HFFc6 (cell line): ENCODE measurements around the gene ERG. TPM values are rescaled to one million over a fixed set of nuclear protein-coding genes. Genes with fewer than 3 reads are reported as not detected.
A peak's percentile ranks its signal among the peaks of the same experiment; 100 is the strongest.

Source experiments
- DNase-seq: peaks from one replicate; pipeline ENCODE4 v3.0.0-alpha.2; 2018
- H3K27ac Mint-ChIP-seq: 2 replicates; pipeline ENCODE4 v1.8.0; 2020; ENCODE audit warnings: mild to moderate bottlenecking, mixed read lengths
- H3K27me3 Mint-ChIP-seq: 2 replicates; pipeline ENCODE4 v1.8.0; 2021; ENCODE audit warnings: mild to moderate bottlenecking, moderate library complexity, mixed read lengths; ENCODE audit not compliant: insufficient read depth
- H3K36me3 Mint-ChIP-seq: 2 replicates; pipeline ENCODE4 v1.8.0; 2021; ENCODE audit warnings: low read depth, mixed read lengths
- H3K4me1 Mint-ChIP-seq: 2 replicates; pipeline ENCODE4 v1.8.0; 2020; ENCODE audit warnings: low read depth, mixed read lengths
- H3K4me3 Mint-ChIP-seq: 2 replicates; pipeline ENCODE4 v1.8.0; 2020; ENCODE audit warnings: mild to moderate bottlenecking, moderate library complexity, mixed read lengths
- H3K9me3 Mint-ChIP-seq: 2 replicates; pipeline ENCODE4 v1.8.0; 2020; ENCODE audit warnings: mild to moderate bottlenecking, mixed read lengths
- CTCF ChIP-seq: fragments of 200-600 bp; sonication (generic); IDR thresholded peaks from 2 replicates; pipeline ENCODE4 v1.5.0; 2021; ENCODE audit warnings: antibody characterized with exemption, mild to moderate bottlenecking
- total RNA-seq, 6 experiments: library from RNA; stranded (reverse); fragmentation: NEBNext Ultra II Directional; extraction: Animal tissue kit (Norgen Biotek cat#: 25700); gene quantifications; 2 replicates in 1 of 6; 3 replicates in 5 of 6; pipeline ENCODE4 v1.2.3, GENCODE V29; 2021

The ERG gene
- total RNA-seq, 6 experiments from 2014 or later = not detected

GRCh38 chr21:38499296-38499695 lies 1.0 kb upstream of the ERG start:
- H3K4me1 Mint-ChIP-seq = peaks cover 22% of the 10 kb centered on the region
- no peak for TF ChIP-seq CTCF
- H3K4me3 Mint-ChIP-seq = no peak overlapping the region
- peaks cover 7% of the 10 kb centered on the region for H3K27me3 Mint-ChIP-seq
- H3K27ac Mint-ChIP-seq = no peak overlapping the region
- no peak for DNase-seq
- H3K9me3 Mint-ChIP-seq = no peaks in the 10 kb centered on the region
- H3K36me3 Mint-ChIP-seq = no peaks in the 10 kb centered on the region

- Mint-ChIP-seq H3K27ac (no peak overlapping the region), H3K4me1 (peaks cover 11% of the 10 kb centered on the region), H3K4me3 (no peak overlapping the region)
These were observed 2.1 kb downstream of the ERG start for GRCh38 chr21:38496224-38496623.

GRCh38 chr21:38495696-38496095 lies 2.6 kb downstream of the ERG start:
- TF ChIP-seq CTCF = no peak
- Mint-ChIP-seq H3K27me3 (peaks cover 7% of the 10 kb centered on the region), H3K9me3 (no peaks in the 10 kb centered on the region), H3K36me3 (no peaks in the 10 kb centered on the region), H3K4me1 (peaks cover 11% of the 10 kb centered on the region), H3K4me3 (no peak overlapping the region), H3K27ac (no peak overlapping the region)
- no peak for DNase-seq

More at GRCh38 chr21:38496224-38496623, 2.1 kb downstream of the ERG start:
- no peak for DNase-seq
- H3K27me3 Mint-ChIP-seq = peaks cover 7% of the 10 kb centered on the region
- no peaks in the 10 kb centered on the region for H3K9me3 Mint-ChIP-seq
- TF ChIP-seq CTCF = no peak
- no peaks in the 10 kb centered on the region for H3K36me3 Mint-ChIP-seq

GRCh38 chr21:38495242-38495641 lies 3.0 kb downstream of the ERG start:
- Mint-ChIP-seq H3K27me3 (peaks cover 7% of the 10 kb centered on the region), H3K27ac (no peak overlapping the region), H3K4me1 (peaks cover 11% of the 10 kb centered on the region), H3K36me3 (no peaks in the 10 kb centered on the region), H3K4me3 (no peak overlapping the region), H3K9me3 (no peaks in the 10 kb centered on the region)
- DNase-seq = no peak
- no peak for TF ChIP-seq CTCF

- H3K9me3 Mint-ChIP-seq = no peaks in the 10 kb centered on the region
- H3K27ac Mint-ChIP-seq = no peak overlapping the region
- peak; percentile 15 for DNase-seq
- no peak overlapping the region for H3K4me3 Mint-ChIP-seq
- peaks cover 11% of the 10 kb centered on the region for H3K4me1 Mint-ChIP-seq
- no peak for TF ChIP-seq CTCF
- H3K27me3 Mint-ChIP-seq = peaks cover 7% of the 10 kb centered on the region
- H3K36me3 Mint-ChIP-seq = no peaks in the 10 kb centered on the region
These were observed 3.6 kb downstream of the ERG start for GRCh38 chr21:38494703-38495102.

- peaks cover 11% of the 10 kb centered on the region for H3K4me1 Mint-ChIP-seq
- no peak for DNase-seq
- H3K27ac Mint-ChIP-seq = no peak overlapping the region
- no peaks in the 10 kb centered on the region for H3K9me3 Mint-ChIP-seq
- peaks cover 7% of the 10 kb centered on the region for H3K27me3 Mint-ChIP-seq
- H3K36me3 Mint-ChIP-seq = no peaks in the 10 kb centered on the region
- no peak for TF ChIP-seq CTCF
- H3K4me3 Mint-ChIP-seq = no peak overlapping the region
These were observed 4.0 kb downstream of the ERG start for GRCh38 chr21:38494251-38494642.
